DND-41 (cell line): Measurements from ENCODE around the gene FRMD8.

Source experiments
- EZH2 ChIP-seq: IDR thresholded peaks from 3 replicates; pipeline ENCODE4 v1.6.1; 2012; ENCODE audit warnings: borderline replicate concordance, low read depth, mild to moderate bottlenecking, moderate library complexity, low read length, inconsistent platforms; ENCODE audit not compliant: severe bottlenecking
- TF ChIP-seq, protein P1 (sequence below): IDR thresholded peaks from 2 replicates; pipeline ENCODE4 v1.5.1; 2012; ENCODE audit warnings: borderline replicate concordance, low read length, moderate library complexity, mild to moderate bottlenecking; ENCODE audit not compliant: poor library complexity, severe bottlenecking; ENCODE audit errors: extremely low read depth

GRCh38 chr11:65418681-65419459 lies 32.4 kb downstream of the FRMD8 start:
- TF ChIP-seq, protein P1, sequence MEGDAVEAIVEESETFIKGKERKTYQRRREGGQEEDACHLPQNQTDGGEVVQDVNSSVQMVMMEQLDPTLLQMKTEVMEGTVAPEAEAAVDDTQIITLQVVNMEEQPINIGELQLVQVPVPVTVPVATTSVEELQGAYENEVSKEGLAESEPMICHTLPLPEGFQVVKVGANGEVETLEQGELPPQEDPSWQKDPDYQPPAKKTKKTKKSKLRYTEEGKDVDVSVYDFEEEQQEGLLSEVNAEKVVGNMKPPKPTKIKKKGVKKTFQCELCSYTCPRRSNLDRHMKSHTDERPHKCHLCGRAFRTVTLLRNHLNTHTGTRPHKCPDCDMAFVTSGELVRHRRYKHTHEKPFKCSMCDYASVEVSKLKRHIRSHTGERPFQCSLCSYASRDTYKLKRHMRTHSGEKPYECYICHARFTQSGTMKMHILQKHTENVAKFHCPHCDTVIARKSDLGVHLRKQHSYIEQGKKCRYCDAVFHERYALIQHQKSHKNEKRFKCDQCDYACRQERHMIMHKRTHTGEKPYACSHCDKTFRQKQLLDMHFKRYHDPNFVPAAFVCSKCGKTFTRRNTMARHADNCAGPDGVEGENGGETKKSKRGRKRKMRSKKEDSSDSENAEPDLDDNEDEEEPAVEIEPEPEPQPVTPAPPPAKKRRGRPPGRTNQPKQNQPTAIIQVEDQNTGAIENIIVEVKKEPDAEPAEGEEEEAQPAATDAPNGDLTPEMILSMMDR = no peak
- TF ChIP-seq EZH2 = no peak
